Non-pigmented ciliary epithelial cell (primary cell): ENCODE data around the gene SLC17A1.

Experiments
- DNase-seq: peaks from one replicate; pipeline ENCODE4 v3.0.0-alpha.2; 2010; ENCODE audit warnings: low read depth

SLC17A1 gene

GRCh38 chr6:25831532-25832306, at the start of gene SLC17A1:
Gene SLC17A1, minus strand, starts transcription at chr6:25832052. Its CDS starts 1,495 bp downstream, at chr6:25830557.
- no peak for DNase-seq

- DNase-seq, result no peak
Observed at GRCh38 chr6:25880601-25881000, 48.7 kb upstream of the SLC17A1 start.

GRCh38 chr6:25878721-25879322, 47.0 kb upstream of the SLC17A1 start:
- DNase-seq, result no peak

GRCh38 chr6:25875926-25876602, 44.2 kb upstream of the SLC17A1 start:
- no peak for DNase-seq

- no peak for DNase-seq
Observed at GRCh38 chr6:25875563-25875905, 43.7 kb upstream of the SLC17A1 start.

- no peak for DNase-seq
Observed at GRCh38 chr6:25874822-25875562, 43.1 kb upstream of the SLC17A1 start.

GRCh38 chr6:25874118-25874517, 42.3 kb upstream of the SLC17A1 start, which contains the start of gene SLC17A3:
Gene SLC17A3, minus strand, starts transcription at chr6:25874243. Its CDS starts 5,856 bp downstream, at chr6:25868387.
- no peak for DNase-seq

- no peak for DNase-seq
Observed at GRCh38 chr6:25872814-25873213, 41.0 kb upstream of the SLC17A1 start.

GRCh38 chr6:25869840-25870239, 38.0 kb upstream of the SLC17A1 start:
- DNase-seq, result no peak

- no peak for DNase-seq
Observed at GRCh38 chr6:25868436-25869183, 36.8 kb upstream of the SLC17A1 start.

GRCh38 chr6:25866011-25866410, 34.2 kb upstream of the SLC17A1 start:
- DNase-seq, result no peak

- no peak for DNase-seq
Observed at GRCh38 chr6:25863360-25863759, 31.5 kb upstream of the SLC17A1 start.

- DNase-seq, result no peak
Observed at GRCh38 chr6:25862199-25862598, 30.3 kb upstream of the SLC17A1 start.

- no peak for DNase-seq
Observed at GRCh38 chr6:25852756-25853155, 20.9 kb upstream of the SLC17A1 start.

GRCh38 chr6:25851961-25852360, 20.1 kb upstream of the SLC17A1 start:
- DNase-seq, result no peak

GRCh38 chr6:25844518-25844917, 12.7 kb upstream of the SLC17A1 start:
- DNase-seq, result no peak

- DNase-seq, result no peak
Observed at GRCh38 chr6:25842526-25842925, 10.7 kb upstream of the SLC17A1 start.

GRCh38 chr6:25835442-25836283, 3.8 kb upstream of the SLC17A1 start:
- DNase-seq, result no peak

- no peak for DNase-seq
Observed at GRCh38 chr6:25834950-25835349, 3.1 kb upstream of the SLC17A1 start.

- DNase-seq, result no peak
Observed at GRCh38 chr6:25833136-25833535, 1.3 kb upstream of the SLC17A1 start.

GRCh38 chr6:25832670-25833069, 818 bp upstream of the SLC17A1 start:
- DNase-seq, result no peak
